Superior temporal gyrus (tissue), 1 donor: Measurements from ENCODE around the gene C3.
"Not testable (repeated sequence)": the region's sequence is repeated elsewhere in the genome, so short reads cannot be mapped to it uniquely, and the experiment has no call there.

ENCODE experiments used
- DNase-seq: peaks from one replicate; pipeline ENCODE4 v3.0.0-alpha.2; 2016; ENCODE audit errors: extremely low spot score

C3 gene

GRCh38 chr19:6720369-6721137 is at the start of gene C3:
C3 (minus strand) TSS chr19:6720650; CDS start chr19:6720589, 61 bp downstream.
- DNase-seq = no peak

DNA sequence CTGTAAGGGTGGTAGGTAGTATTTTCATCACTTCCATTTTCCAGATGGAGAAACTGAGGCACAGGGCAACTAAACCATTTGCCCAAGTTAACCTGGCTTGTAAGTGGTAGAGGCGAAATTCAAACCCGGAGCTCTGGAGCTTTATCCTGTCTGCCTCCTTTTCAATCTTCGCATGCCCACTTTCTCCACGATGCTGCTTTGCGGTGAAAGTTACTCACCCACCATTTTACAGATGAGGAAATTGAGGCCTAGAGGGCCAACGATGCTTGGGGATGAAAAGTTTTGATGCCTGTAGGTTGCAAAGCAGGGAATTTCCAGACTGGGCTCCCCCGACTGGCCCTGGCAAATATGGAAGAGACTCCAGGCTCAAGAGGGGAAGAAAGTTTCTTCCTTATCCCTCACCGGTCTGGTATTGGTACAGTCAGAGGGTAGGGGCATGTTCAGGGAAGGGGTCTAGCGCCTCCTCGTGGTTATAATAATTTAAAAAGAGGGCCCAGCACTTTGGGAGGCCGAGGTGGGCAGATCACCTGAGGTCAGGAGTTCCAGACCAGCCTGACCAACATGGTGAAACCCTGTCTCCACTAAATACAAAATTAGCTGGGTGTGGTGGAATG is 48.7 kb upstream of the C3 start:
- no peak for DNase-seq

GRCh38 chr19:6768236-6768785 is 47.9 kb upstream of the C3 start:
- DNase-seq = no peak

DNA sequence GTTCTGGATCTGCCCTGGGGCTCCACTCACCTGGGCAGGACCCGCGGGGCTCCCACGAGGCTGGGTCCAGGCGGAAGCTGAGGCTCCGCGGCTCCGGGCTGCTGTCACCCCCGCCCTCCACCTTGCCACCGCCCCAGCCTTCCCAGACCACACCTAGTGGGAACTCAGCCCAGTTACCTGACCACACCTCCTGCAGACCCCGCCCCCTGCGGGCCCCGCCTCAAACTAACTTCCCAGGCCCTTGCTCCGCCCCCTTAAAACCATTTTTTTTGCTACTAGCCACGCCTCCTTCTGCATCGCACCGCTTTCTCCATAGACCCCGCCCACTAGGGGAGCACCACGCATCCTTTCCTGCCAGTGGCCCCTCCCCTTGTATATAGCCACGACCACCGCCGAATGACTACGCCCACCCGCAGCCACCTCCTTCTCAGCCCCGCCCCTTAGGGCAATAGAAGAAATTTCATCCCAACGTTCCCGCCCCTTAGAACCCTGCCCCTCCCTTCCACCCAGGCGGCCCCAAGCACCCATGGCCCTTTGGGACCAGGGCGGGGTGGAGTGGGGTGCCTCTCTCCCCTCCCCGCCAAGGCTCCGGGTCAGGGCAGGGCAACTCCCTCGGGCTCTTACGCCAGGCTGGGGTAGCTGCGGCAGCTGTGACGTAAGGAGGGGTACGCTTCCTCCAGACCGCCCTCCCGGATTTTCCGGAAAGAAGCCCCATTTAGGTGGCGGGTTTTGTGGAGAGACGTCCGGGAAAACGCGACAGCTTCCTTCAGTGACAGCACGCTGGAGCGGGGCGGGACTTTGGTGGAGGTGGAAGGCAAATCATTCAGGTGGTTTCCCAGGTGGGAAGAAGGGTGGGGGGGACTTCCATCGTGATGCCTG is 47.1 kb upstream of the C3 start, which contains the start of gene SH2D3A:
SH2D3A (minus strand) TSS at position 79 of the 879 bp plus-strand sequence. CDS start 3,687 bp downstream, outside the sequence.
- no peak for DNase-seq

GRCh38 chr19:6767081-6767356 is 46.6 kb upstream of the C3 start:
- no peak for DNase-seq

GRCh38 chr19:6766357-6767080 is 46.1 kb upstream of the C3 start:
- DNase-seq = no peak

- DNase-seq = no peak
Measured at GRCh38 chr19:6765738-6766356, 45.4 kb upstream of the C3 start.

- not testable (repeated sequence) for DNase-seq
Measured at GRCh38 chr19:6762253-6762797, 41.9 kb upstream of the C3 start.

GRCh38 chr19:6761053-6761676 is 40.7 kb upstream of the C3 start:
- DNase-seq = no peak

- no peak for DNase-seq
Measured at GRCh38 chr19:6760606-6761005, 40.2 kb upstream of the C3 start.

DNA sequence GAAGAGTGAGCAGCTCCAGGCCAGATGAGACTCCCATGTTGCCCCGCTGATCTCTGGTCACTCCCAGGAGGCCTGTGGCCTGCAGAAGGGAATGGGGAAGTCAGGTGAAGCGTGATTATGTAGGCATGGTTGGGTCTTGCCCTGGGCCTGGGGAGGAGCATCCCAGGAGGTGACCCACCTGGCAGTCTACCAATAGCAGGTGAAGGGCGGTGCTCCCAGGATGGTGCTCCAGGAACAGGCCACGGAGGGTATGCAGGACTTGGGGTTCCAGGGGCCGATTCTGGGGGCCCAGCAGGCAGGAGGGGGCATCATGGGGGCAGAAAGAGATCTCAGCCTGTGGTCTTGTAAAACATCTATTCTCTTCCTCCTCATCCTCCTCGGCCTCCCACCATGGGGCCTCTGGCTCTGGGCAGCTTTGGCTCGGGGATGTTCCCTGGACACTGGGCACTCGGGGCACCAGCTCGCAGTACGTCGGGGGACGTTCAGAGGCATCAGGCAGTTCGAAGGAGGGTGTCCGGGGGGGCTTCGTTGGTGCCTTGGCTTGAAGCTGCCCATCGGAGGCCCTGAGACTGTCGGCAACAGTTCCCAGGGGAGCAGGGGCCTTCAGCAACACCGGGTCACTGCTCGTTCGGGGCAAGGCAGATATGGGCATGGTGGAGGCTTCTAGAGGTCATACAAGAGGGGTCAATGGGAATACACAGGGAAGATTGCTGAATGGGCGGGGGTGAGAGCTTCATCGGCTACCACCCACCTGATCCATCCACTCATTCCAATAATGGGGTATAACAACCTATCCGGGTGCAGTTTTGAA is 34.4 kb upstream of the C3 start:
- DNase-seq = no peak

DNA sequence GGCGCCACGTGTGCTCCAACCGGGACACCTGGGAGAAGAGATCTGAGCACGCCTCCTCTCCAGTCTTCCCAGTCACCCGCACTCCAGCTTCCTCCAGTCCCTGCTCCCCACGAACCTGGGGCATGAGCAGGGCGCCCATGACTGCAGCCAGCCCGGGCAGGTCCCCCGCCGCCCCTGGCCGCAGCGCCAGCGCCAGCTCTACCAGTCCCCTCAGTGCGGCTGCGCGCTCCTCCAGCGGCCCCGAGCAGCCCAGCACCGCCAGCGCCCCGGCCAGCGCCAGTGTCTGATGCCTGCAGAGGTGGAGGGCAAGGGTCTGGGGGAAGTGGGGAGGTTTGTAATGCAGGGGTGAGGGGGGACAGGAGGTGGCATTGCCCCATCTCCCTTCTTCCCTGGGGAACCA is 33.7 kb upstream of the C3 start:
- no peak for DNase-seq

DNA sequence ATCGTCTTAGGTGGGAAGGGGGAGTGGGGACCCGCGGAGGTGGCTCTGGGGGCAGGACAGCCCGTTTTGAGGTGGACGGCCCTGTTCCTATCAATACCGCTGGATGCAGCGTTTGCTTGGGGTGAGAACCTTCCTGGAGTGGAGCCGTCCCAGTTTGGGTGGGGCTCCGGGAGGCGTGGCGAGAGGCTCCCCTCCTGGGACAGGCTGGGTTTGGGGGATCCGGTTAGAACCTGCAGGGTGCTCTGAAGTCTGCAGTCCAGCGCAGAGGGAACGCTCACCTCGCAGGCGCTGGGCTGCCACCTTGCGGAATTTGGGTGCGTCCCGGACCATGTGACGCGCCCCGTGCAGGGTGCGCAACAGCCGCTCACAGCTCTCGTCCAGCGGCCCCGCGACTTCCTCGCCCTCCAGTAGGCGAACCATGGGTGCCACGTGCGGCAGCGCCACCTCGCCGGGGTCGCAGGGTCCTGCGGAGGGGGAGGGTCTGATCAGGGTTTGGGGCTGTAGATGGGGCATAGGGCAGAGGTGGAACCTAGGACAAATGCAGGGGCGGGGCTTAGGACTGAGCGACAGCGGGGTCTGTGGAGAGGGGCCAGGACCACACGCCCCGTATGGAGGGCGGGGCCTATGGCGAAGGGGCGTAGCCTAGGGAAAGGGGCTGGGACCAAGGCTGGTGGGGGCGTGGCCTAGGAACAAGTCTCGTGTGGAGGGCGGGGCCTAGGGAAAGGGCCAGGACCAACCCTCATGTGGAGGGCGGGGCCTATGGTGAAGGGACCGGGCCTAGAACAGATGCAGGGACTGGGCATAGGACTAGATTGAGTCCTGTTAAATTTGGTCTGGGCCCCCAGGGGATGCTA is 33.0 kb upstream of the C3 start:
- no peak for DNase-seq

DNA sequence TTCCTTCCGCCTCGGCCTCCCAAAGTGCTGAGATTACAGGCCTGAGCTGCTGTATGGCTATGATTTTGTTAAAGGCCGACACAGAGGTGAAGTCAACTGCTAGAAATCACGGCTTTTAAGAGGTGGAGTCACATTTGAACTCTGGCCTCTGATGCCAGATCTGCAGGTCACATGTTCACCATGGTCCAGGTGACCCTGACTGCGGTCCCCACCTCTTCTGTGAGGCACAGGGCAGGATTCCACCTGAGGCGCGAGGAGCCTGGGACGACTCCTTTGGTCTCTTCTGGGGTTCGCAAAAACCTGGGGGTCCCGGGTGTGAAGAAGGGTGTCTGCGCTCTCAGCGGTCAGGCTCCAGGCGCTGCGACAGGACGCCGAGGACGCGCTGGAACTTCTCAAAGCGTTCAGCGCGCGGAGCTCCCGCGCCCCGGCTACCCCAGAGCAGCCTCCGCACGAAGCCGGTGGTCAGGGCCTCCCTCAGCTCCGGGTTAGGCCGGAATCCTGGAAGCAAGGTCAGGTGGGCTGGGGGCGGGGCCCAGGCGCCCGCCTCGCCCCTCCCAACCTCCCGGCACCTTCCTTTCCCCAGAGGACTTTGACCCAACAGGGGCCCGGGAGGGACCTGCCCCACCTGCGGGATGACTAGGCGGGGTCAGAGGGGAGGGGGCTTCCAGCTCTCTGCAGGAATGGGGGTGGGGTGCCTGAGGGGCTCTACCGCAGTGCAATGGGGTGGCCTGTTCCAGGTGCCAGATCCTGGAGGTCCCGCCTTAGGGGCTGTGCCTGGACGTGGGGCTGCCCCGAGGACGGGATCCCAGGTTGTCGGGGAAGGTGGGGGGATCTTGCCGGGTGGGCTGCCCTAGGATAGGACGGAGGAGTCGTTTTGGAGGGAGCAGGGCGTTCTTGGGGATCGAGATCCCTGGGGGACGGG is 32.1 kb upstream of the C3 start:
- no peak for DNase-seq

GRCh38 chr19:6751189-6751588 is 30.7 kb upstream of the C3 start:
- no peak for DNase-seq

DNA sequence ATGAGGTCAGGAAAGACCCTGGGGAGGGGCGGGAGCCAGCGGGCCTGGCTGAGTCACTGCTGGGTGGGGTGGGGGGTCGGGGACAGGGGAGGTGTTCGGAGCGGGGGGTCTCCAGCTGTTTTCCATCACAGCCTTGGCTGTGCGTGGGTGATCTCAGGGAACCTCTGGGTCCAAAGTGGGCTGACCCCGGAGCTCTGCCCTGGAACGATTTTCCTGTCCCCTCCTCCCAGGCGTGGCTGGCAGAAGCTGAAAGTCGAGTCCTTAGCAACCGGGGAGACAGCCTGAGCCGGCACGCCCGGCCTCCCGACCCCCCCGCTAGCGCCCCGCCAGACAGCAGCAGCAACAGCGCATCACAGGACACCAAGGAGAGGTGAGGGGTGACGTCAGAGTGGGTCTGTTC is 29.6 kb upstream of the C3 start:
- DNase-seq = no peak

GRCh38 chr19:6748543-6748942 is 28.1 kb upstream of the C3 start:
- not testable (repeated sequence) for DNase-seq

DNA sequence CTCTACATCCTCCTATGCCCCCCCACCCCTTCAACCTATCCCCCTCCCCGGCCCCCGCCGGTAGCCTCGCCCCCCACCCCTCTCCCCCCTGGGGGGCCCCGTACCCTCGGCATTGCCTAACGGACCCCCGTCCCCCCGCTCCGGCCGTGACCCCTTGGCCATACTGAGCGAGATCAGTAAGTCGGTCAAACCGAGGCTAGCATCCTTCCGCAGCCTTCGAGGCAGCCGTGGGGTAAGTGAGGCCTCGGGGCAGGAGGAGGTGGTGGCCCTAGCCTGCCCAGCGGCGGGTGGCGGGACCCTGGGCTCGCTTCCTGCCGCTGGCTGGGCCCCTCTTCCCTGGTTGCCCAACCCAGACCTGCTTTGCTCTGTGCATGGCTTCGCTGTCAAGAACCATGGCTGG is 25.5 kb upstream of the C3 start:
- no peak for DNase-seq
